Psoas muscle (tissue), 8 donors: ENCODE measurements around the gene LRRC23. TPM values are rescaled to one million over a fixed set of nuclear protein-coding genes. Genes with fewer than 3 reads are reported as not detected.

Experiments
- ATAC-seq, 4 donors: fragments of 200-7000 bp; cut with Tn5 transposase; one replicate each; pipeline ENCODE4 v1.9.1; 2020; ENCODE audit warnings: moderate library complexity in 3 of 4, mild to moderate bottlenecking in 2 of 4
- DNase-seq, 2 donors: peaks; one replicate each; pipeline ENCODE4 v3.0.0-alpha.2; 2020
- H3K27ac ChIP-seq: fragments of 200-600 bp; one replicate; pipeline ENCODE4 v1.8.0; 2022
- H3K27me3 ChIP-seq, 3 donors: fragments of 200-600 bp in 1 of 3; one replicate each; pipeline versions ENCODE4 v1.6.1 to v1.8.0; 2013 to 2022; ENCODE audit warnings: low read length in 2 of 3, mild to moderate bottlenecking in 2 of 3, moderate library complexity in 1 of 3; ENCODE audit not compliant: insufficient read depth in 3 of 3
- H3K36me3 ChIP-seq, 2 donors: fragments of 200-600 bp in 1 of 2; one replicate each; pipeline versions ENCODE4 v1.6.1 to v1.8.0; 2013 to 2022; ENCODE audit warnings: low read depth in 1 of 2, mild to moderate bottlenecking in 1 of 2, moderate library complexity in 1 of 2; ENCODE audit not compliant: insufficient read depth in 1 of 2
- H3K4me1 ChIP-seq: fragments of 200-600 bp; one replicate; pipeline ENCODE4 v1.8.0; 2022
- H3K4me3 ChIP-seq: fragments of 200-600 bp; one replicate; pipeline ENCODE4 v1.8.0; 2022; ENCODE audit warnings: mild to moderate bottlenecking
- H3K9me3 ChIP-seq: fragments of 200-600 bp; one replicate; pipeline ENCODE4 v1.8.0; 2022
- WGBS, 3 donors: extraction: QIAGEN DNeasy Blood & Tissue Kit; methylation state at CpG; one replicate each; pipeline versions ENCODE4 v1.1.6 to v1.1.7; 2013; 5-methylcytosine and 5-hydroxymethylcytosine counted together
- intact Hi-C, 2 donors: fragments of 100-400 bp; cut with DNase I; formaldehyde crosslinking; loops; one replicate each; pipeline versions ENCODE4 v1.11.0 to v1.14.2; 2022
- polyA plus RNA-seq, 3 donors: library from polyadenylated mRNA; stranded (reverse); fragments of 200-250 nt; gene quantifications; one replicate each; pipeline ENCODE4 v1.2.3, GENCODE V29; 2013
- total RNA-seq, 4 donors: library from RNA; stranded (reverse); fragmentation: NEBNext Ultra II Directional in 2 of 4; extraction: Animal tissue kit (Norgen Biotek cat#: 25700) in 2 of 4; gene quantifications; one replicate each; pipeline versions ENCODE4 v1.2.1 to v1.2.4, GENCODE V29; 2021 to 2023
- TF ChIP-seq, protein P1 (sequence below): fragments of 200-600 bp; IDR thresholded peaks from one replicate; pipeline ENCODE4 v1.8.0; 2022; ENCODE audit warnings: antibody characterized with exemption
- donor health status: healthy with polysubstance abuse.
- donor health status: DM: no; HTN: no; CAD: no; lungs with moderate emphysema.
- donor health status: Bipolar disorder and iron deficiency.
- donor health status: healthy.
- donor health status: DM: yes; HTN: yes; CAD: no.
- donor health status: DM: no; HTN: no; CAD: no.
- donor health status: DM: no; HTN: no; CAD: no.
- donor health status: DM: yes; HTN: yes; CAD: no.

LRRC23 gene
- total and polyA plus RNA-seq, 7 donors: 9.5 to 29.0 (median 13.1) TPM

DNA sequence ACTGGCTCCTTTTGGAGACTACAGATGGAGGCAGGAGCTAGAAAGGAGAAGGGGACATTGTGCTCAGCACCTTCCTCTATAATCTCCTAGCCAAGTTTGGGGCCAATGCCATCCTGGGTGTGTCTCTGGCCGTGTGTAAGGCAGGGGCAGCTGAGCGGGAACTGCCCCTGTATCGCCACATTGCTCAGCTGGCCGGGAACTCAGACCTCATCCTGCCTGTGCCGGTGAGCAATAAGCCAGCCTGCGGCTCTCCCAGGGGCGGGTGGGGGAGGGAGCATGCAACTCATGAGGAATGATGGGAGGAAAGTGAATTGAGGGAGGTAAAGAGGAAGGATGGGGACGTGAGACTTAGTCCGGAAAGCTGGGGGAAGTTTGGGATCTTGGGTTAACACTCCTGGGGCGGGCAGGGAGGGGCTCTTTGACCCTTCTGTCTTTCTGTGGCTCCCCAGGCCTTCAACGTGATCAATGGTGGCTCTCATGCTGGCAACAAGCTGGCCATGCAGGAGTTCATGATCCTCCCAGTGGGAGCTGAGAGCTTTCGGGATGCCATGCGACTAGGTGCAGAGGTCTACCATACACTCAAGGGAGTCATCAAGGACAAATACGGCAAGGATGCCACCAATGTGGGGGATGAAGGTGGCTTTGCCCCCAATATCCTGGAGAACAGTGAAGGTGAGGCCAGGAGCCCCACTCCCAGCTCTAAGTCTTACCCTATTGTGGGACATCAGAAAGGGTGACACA is 13.0 kb downstream of the LRRC23 start:
- DNase-seq (no peak), ATAC-seq (no peak)
- TF ChIP-seq, protein P1, sequence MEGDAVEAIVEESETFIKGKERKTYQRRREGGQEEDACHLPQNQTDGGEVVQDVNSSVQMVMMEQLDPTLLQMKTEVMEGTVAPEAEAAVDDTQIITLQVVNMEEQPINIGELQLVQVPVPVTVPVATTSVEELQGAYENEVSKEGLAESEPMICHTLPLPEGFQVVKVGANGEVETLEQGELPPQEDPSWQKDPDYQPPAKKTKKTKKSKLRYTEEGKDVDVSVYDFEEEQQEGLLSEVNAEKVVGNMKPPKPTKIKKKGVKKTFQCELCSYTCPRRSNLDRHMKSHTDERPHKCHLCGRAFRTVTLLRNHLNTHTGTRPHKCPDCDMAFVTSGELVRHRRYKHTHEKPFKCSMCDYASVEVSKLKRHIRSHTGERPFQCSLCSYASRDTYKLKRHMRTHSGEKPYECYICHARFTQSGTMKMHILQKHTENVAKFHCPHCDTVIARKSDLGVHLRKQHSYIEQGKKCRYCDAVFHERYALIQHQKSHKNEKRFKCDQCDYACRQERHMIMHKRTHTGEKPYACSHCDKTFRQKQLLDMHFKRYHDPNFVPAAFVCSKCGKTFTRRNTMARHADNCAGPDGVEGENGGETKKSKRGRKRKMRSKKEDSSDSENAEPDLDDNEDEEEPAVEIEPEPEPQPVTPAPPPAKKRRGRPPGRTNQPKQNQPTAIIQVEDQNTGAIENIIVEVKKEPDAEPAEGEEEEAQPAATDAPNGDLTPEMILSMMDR: no peak
- H3K27ac ChIP-seq: no peak overlapping the region
- H3K4me3 ChIP-seq: no peak overlapping the region
- no peaks in the 10 kb centered on the region for H3K36me3 ChIP-seq
- H3K27me3 ChIP-seq: peaks cover 0 to 19% (median 17%) of the 10 kb centered on the region in 3 donors
- no peaks in the 10 kb centered on the region for H3K4me1 ChIP-seq
- WGBS, 3 donors: 76 to 80% (median 79%) methylated on average over 13 to 14 of the region's 14 CpGs
- H3K9me3 ChIP-seq: no peaks in the 10 kb centered on the region
- intact Hi-C loops: no loop called here

DNA sequence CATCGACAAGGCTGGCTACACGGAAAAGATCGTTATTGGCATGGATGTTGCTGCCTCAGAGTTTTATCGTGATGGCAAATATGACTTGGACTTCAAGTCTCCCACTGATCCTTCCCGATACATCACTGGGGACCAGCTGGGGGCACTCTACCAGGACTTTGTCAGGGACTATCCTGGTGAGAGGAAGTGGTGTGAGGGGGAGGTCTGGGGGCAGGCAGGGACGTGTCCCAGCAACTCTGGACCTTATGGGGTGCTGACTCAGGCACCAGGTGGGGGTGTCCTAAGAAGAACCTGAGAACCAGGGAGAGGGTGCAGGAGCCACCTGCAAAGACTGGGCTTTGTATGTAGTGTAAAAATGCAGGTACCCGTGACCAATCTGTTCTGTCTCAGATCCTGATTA is 15.0 kb downstream of the LRRC23 start:
- Histone ChIP-seq H3K4me3 (no peak overlapping the region), H3K36me3 (no peaks in the 10 kb centered on the region), H3K4me1 (peaks cover 8% of the 10 kb centered on the region), H3K9me3 (no peaks in the 10 kb centered on the region), H3K27ac (no peak overlapping the region), H3K27me3 (peaks cover 0 to 16% (median 7%) of the 10 kb centered on the region in 3 donors)
- ATAC-seq (no peak), DNase-seq (no peak)
- intact Hi-C loops: no loop called here
- WGBS, 3 donors: 70 to 79% (median 78%) methylated on average over 7 of the region's 7 CpGs
- TF ChIP-seq, protein P1: no peak

DNA sequence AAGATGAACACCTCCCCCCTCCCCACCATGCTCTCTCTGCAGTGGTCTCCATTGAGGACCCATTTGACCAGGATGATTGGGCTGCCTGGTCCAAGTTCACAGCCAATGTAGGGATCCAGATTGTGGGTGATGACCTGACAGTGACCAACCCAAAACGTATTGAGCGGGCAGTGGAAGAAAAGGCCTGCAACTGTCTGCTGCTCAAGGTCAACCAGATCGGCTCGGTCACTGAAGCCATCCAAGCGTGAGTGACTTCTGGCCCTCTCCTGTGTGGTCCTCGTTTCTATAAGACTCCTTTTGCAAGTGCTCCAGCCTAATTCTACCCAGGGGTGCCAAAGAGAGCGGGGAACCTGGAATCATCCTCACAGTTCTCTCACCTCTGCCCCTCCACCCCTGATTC is 16.9 kb downstream of the LRRC23 start:
- no peak for DNase-seq
- H3K4me1 ChIP-seq: peaks cover 25% of the 10 kb centered on the region
- intact Hi-C loops: loop anchor here in 1 of 2 donors (5.0 kb wide), 1 partner anchor 41 kb away; no protein-coding TSS in a partner anchor
- H3K27ac ChIP-seq: no peak overlapping the region
- H3K4me3 ChIP-seq: no peak overlapping the region
- TF ChIP-seq, protein P1: no peak
- ATAC-seq: no peak
- H3K36me3 ChIP-seq: no peaks in the 10 kb centered on the region
- 80 to 85% (median 82%) methylated on average over 7 of the region's 7 CpGs for WGBS, 3 donors
- no peaks in the 10 kb centered on the region for H3K27me3 ChIP-seq
- H3K9me3 ChIP-seq: no peaks in the 10 kb centered on the region

DNA sequence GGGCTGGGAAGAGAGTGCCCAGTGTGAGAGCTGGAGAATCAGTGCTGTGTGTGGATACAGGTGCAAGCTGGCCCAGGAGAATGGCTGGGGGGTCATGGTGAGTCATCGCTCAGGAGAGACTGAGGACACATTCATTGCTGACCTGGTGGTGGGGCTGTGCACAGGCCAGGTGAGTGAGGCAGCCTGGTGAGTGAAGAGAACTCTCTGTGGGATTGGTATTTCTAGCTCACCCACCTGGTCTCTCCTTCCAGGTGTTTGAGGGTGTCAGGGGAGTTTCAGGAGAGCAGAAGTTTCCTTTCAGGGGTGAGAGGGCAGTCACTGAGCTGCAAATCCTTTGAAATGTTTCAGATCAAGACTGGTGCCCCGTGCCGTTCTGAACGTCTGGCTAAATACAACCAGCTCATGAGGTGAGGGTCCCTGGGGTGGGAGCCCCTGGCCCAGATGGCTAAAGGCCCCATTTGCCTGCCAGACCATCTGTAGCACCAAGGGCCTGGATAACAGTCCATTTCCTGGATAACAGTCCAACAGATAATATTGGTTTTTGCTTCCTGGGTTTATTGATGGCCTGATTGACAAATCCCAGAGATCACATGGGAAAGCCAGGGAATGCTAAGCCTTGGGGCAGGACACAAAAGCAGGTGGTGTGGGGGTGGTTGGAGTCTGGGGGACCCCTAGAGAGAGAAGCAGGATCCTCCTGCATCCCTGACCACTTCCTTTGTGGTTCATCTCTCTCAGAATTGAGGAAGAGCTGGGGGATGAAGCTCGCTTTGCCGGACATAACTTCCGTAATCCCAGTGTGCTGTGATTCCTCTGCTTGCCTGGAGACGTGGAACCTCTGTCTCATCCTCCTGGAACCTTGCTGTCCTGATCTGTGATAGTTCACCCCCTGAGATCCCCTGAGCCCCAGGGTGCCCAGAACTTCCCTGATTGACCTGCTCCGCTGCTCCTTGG is 17.6 kb downstream of the LRRC23 start:
- intact Hi-C loops: loop anchor here in 1 of 2 donors (5.0 kb wide), 1 partner anchor 40 kb away; no protein-coding TSS in a partner anchor
- H3K4me1 ChIP-seq: peaks cover 28% of the 10 kb centered on the region

More for the DNA sequence above, 17.6 kb downstream of the LRRC23 start:
- ATAC-seq (no peak), DNase-seq (no peak)
- H3K4me3 ChIP-seq: no peak overlapping the region
- no peaks in the 10 kb centered on the region for H3K27me3 ChIP-seq
- WGBS, 3 donors: 72 to 81% (median 73%) methylated on average over 9 of the region's 9 CpGs
- no peaks in the 10 kb centered on the region for H3K36me3 ChIP-seq
- TF ChIP-seq, protein P1: no peak
- no peaks in the 10 kb centered on the region for H3K9me3 ChIP-seq
- H3K27ac ChIP-seq: no peak overlapping the region
